DMS79 (cell line): ENCODE results near the gene MBTPS1.
A peak's percentile ranks its signal among the peaks of the same experiment; 100 is the strongest.

ENCODE experiments used
- DNase-seq: peaks from one replicate; lab custom pipeline; 2025; lab: John Stamatoyannopoulos, UW

The MBTPS1 gene

DNA sequence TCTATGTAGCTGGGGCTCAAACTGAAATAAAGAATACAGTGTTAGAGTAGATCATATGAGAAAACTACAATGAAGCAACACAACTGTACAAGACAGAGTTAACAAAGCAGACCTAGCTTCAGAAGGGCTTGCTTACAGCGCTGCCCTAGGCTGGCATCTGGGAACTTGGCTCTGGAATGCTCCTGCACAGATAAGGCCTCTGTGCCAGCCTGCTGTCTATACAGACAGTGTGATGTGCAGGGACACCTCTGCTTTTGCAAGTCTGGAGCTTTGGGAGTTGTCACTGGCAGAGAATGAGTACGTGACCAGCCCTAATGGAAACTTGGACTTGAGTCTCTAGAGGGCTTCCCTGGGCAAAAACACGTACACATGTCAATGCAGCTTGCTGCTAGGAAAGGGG lies 42.0 kb downstream of the MBTPS1 start:
- DNase-seq, result no peak

DNA sequence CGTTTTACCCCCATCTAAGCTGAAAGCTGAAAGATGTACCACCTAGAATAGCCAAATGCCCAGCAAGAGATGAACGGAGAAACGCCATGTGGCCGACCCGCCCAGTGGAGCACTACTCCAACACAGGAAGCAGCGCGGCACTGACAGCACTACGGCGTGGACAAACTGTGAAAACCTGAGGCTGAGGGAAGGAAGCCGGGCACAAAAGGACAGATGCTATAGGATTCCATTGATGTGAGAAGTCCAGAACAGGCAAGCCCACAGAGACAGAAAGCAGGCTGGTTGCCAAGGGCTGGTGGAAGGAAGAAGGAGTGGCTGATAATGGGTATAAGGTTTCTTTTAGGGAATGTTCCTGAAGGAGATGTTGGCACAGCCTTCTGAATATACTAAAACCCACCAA lies 44.7 kb downstream of the MBTPS1 start:
- DNase-seq, result no peak

DNA sequence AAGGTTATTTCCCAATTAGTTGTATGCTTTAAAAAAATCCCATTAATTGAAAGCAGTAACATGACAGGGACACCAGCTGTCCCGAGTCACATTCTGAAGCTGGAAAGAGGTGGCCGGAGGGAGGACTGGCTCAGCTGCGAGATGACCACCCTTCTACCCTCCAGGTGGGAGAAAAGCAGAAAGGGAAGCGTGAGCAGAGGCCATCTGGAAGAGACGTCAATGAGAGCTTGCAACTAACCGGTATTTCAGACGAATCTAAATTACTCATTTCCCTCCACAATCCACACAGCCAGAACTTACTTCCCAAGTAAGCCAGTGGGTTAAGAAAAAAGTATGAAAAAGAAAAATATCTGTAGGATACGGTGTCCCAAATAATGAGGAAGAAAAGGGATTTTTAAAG lies 45.6 kb downstream of the MBTPS1 start:
- DNase-seq, result no peak

DNA sequence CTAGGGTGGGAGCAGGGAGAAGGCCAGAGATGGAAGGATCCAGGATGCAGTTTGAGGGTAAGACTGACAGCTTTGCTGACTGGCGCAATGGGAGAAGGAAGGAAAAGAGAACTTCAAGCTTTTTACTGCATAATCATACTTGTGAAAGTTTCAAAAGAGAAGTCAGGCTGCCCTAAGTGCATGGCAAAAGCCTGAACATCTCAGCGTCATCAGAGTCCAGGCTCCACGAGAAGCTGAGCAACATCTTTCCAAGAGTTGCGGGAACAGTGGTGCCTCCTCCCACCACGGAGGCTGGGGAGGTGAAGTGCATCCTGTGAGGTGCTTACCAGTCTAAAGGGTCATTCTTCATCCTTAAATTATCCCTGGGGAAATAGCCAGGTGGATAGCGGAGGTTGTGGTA lies 47.2 kb downstream of the MBTPS1 start:
- DNase-seq, result no peak

DNA sequence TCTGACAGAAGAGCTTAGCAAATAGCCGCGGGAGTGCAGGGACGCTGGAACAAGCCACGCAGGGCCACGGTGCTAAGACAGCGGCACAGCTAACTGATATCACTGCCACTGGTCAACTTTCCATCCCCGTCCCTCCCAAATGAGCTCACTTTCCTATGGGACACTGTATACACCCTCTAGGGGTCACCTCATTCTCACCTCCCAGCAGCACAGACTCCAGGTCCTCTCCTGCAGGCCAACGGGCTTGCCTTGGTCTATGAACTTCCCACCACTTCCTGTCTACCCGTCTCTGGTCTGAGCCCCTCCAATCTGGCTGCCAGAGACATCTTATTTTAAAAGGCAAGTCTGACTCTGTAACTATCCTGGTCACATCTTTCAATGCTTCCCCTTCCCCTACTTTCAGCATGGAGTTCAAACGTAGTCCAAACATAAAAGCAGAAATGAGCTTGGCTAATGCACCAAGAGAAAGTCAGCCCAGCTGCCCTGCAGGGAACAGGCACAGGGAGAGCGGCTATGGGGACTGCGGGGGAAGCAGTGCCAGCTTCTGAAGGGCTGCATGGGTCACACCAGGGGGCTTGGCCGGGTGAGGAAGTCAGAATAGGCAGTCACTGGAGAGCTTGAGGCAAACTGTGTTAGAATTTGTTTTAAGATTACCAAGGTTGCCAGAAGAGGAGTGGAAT lies 47.8 kb downstream of the MBTPS1 start:
- no peak for DNase-seq

DNA sequence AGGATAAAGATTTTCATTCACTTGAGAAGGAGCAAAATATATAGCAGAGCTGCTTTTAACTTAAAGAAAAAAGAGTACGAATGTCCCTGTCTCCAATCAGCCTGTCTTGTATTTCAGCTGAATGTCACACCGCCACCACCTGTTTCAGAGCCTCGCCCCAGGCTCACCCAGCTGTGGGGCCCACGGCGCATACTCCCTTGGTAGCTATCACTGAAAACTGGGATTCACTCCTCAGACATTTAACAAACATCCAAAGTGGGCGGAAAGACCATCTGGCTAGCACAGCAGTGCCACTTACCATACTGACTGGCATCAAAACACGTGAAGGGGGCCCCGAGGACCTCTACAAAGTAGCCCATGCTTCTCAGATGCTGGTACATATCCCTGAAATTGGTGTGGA lies 48.7 kb downstream of the MBTPS1 start:
- no peak for DNase-seq

DNA sequence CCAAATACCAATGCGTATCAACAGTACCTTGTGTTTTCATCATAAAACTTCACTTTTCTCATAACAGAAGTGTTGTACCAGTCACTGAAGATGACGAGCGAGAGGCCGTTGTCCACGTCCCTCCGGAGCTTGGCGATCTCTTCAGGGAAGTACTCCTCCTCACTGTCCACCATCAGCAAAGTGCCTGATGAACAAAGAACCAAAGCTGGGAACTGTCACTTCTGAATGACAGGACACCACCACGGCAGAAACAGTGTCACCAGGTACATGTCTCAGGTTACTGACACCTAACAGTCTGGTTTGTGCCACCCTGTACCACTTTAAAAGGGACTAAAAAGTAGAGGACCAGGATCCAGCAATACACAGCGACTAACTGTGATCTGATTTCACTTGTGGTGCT lies 49.1 kb downstream of the MBTPS1 start:
- no peak for DNase-seq

DNA sequence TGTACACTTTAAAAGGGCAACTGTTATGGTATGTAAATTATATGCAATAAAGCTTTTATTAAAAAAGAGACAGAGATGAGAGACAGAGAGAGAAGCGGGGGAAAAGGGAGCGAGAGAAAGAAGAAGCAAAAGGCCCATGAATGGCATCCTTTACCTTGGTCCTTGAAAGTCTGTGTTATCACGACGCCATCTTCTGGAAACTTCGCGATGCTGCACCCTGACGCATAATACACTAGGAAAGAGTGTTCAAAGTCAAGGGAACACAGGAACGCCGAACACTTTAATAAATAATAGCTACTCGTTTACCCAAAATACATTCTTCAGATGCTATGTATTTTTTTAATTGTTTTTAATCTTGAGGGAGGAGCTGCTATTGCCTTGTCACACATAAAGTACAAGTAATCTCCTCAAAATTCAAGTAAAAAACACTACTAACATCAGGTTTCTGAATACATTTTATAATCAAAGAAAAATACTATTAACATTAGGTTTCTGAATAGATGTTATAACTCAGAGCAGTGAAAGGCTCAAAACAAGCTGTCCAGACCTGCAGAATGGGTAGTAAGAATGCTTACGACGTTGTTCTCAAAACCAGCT lies 51.1 kb downstream of the MBTPS1 start:
- no peak for DNase-seq

DNA sequence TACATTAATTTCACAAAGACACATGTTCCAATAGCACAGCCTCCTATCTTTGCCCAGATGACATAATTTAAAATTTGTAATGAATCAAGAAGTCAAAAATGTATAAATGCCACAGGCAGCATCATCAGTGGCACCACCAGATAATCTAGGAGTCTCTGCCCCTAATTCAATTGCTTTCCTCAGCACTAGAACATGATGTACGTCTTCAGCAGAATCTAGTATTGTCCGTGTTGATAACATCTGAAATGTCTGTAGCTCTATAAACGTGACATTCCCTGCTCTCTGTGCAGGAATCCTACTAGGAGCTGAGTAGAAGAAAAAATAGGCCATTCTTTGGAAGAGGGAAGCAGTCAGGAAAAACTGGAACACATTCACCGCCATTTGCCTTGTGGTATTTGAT lies 52.8 kb downstream of the MBTPS1 start:
- DNase-seq, result no peak

DNA sequence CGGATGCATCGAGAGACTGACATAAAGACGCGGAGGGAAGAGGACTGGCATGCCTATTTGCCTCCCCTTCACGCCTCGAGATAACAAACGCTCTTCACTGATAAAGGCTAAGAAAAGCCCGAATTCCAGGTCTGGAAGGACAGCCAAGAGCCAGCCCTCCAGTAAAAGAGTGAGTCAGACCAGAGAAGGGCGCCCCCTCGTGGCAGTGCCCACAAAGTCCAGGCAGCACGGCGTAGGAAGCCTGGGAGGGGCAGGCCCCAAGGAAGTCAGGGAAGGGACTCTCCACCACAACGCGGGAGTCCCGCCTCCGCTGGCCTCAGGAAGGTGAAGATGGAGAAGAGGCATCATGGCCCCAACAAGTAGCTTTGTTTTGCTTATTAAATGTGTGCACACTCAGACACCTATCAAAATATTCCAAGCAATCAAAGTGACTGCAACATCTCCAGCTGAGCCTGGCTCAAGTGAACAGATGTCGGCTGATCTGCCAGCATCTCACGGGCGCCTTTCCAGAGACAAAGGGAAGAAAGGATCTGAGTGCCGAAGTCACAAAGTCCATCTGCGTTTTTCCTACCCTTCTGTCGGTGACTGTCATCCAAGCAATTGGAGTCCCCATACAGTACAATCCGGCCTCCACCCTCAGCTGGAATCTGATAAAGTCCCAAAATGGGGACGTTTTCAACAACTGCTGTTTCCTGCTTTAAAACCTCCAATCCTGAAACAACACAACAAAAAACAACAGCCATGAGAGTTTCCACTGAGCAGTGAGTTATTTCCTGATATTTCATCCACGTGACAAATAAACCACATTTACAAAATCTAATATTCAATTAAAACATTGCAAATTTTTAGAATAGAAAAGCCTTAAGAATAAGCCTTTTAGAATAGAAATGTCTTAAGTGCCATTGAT lies 53.8 kb downstream of the MBTPS1 start:
- peak; percentile 7 for DNase-seq

DNA sequence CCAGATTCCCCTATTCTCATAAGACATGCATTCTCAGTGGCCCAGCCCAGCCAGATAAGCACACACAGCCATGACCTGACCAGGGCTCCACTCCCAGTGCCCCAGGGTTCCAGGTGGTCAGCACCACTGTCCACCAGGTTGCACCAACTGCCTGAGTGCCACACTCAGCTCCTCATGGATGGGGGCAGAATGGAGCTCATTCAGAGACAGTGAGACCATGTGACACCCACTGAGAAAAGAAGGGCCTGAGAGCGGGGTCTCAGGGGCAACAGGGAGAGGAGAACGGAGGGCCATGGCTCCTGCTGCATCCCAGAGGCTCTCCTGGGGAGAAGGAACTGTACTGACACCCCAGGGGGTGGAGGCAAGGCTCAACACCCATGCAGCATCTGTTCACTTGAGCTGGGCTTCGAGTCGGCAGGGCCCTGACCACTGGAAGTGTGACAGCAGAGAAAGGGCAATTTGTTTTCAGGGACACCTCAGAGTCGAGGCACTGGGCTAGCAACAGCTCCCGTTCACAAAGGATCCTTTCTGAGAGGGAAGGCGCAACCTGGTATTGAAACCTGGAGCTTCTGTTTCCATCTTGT lies 55.4 kb downstream of the MBTPS1 start:
- no peak for DNase-seq

DNA sequence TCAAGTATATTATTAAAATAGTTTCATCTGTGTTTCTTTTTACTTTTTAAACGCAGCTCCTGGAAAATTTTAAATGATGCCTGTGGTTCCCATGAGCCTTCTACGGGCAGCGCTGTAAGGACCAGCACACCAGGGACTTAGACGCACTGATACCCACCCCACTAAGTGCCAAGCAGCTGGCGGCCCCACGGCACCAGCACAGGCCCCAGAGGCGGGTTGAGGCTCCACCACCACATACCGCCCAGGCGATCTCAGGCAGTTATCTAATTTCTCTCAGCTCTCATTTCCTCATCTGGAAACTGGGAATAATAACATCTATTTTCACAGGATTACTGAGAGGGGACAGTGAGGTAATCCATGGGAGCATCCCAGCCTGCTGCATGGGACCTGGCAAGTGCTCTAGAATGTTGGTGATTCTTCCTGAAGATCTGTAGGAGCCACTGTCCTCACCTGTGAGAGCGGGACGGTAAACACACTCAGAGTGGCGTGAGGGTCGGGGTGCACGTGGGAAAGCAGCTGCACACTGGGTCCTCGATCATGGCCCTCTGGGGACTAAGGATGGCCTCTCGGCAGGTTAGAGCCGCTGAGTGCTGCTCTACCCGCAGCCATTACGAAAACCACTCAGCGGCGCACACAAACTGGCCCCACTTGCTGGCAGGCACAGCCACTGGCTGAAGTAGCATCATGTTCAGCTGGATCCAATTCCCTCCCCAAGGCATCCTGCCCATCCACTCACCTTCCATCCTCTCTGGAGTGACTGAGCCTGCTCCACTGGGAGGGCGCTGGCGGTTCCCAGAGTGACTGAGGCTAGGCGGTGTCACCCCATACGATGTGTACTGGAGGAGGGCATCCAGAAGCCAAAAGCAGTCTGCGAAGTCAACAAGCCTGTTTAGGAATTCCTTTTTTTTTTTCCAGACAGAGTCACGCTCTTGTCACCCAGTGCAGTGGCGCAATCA lies 56.5 kb downstream of the MBTPS1 start:
- no peak for DNase-seq

DNA sequence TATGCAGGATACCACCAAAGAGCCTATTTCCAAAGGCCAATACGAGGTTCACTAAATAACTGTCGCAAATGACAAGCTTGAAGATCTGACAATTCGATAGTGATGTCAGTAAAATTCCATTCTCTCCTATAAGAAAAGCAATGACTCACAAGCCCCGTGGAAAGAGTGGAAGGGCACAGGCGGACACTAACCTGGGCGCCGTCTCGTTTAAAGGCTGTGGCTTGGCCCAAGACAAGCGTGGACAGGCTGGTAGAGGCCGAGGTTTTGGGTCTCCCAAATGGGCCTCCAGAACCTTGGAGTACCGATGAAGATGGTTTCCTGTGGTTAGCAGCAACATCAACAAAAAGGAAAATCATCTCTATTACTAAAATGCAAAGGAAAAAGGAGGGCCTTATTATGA lies 57.6 kb downstream of the MBTPS1 start:
- DNase-seq, result no peak

DNA sequence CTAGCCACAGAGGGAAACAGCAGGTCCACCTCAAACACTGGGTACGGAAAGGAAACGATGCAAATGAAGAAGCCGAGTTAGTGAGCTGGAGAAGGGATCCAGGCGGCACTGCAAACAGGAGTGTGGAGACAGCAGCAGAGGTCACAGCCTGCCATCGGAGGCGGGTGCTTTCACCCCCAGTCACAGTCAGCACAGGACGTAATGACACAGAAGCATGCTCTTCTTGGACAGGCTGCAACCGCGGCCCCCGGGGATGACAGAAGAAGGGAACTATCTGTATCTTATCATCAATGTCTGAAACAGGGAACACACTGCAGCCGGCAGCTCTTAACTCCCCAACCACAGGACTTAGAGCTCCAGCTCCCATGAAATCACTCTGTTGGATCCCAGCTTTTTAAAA lies 58.1 kb downstream of the MBTPS1 start:
- DNase-seq, result no peak

DNA sequence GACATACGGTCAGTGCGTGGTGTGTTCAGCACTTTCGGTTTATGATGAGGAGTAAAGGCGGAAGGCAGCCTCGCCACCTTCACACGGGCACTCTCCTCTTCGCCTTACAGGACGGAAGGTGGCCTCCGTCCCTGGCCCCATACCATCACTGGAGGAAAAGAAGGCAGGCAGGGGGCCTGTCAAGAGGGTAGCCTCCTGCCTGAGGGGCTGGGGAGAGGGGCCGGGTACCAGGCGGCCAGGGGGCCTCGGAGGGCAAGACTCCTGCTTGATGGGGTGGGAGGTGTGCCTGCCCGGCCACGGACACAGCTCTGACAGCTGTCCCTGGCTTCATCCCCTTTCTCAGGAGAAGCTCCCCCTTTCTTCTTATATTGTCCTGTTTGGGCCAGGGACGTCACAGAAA lies 58.5 kb downstream of the MBTPS1 start:
- DNase-seq, result no peak

DNA sequence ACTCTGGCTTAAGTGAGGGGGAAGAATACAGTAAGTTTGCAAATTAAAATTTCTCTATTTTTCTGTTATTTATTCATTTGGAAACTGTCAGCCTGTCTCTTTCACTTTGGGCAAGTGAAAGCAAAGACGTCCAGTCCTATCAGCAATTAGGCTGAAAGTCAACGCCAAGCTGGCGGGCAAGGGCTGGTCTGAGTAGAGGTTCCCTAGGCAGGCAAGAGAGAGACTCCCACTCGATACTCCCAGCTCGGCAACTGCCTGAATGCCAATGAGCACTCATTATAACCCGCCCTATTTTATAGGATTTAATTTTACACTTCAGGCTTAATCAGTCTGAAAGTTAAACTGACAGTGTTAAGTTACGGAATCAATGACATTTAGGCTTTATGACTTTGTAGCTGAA lies 59.8 kb downstream of the MBTPS1 start:
- DNase-seq, result no peak

DNA sequence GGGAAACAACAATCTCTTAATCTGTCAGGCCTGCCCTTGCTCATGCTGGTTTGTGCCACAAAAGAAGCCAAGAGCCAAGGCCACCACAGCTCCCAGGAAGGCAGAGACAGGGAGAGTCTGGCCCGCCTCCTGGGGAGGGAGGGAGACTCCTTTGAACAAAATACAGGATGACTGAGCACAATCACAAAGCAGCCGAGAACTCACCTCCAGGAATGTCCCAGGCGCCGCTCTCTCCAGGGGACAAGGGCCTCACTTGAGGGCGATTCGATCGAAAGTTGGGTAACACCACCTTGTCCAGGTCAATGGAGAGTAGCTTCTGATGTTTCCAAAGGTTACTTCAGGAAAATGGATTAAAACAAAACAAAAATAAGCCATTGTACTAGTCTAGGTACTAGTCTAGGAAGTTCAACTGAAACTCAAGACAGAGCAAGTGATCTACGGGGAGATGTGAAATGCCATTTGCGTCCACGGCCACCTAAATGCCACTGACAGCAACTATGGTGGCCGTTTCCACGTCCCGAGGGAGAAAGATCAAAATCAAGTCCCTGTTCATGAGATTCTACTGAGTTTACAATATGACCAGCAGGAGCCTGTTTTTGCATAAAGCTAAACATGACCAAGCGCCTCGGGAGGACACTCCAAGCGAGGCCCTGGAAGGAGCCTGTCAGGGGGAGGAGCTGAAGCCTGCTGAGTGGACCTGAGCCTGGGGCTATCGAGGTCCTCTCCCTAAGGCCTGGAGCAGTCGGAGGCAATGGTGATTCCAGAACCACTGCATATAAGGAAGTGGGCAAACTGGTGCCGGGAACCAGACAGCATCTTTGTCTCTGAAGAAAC lies 60.7 kb downstream of the MBTPS1 start:
- DNase-seq, result no peak

DNA sequence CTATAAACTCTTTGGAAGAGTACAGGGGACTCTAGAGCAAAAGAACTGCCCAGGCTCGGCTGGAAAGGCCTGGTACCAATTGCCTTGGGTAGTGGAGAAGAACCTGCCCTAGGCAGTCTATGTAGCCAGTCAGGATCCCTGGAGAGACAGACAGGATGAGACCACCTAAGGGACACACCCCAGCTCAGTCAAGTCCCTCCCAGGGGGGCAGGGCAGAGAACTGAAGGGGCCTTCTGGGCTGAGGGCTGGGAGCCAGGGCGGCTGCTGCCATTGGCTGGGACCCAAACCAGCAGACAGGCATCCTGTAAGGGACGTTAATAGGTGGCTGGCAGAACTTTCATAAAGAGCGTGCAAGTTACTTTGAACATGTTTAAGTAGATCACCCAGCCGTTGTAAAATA lies 61.4 kb downstream of the MBTPS1 start:
- no peak for DNase-seq

DNA sequence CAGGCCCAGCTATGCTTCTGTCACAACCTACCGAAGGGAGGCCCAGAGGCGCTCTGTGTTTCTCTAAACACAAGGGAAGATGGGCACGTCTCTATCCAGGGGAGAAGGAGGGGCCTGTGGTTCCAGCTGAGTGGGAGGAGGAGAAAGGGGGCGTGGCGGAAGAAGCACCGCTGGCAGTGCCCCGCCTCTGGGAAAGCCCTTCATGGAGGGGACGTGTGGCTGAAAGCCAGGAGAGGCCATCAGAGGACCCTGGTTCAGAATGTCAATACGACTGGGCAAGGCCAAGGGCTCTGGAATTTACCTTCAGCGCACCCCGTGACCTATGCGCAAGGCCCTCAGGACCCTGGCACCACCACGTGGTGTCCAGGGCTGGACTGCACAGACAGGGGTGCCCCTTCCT lies 61.8 kb downstream of the MBTPS1 start:
- DNase-seq, result no peak

DNA sequence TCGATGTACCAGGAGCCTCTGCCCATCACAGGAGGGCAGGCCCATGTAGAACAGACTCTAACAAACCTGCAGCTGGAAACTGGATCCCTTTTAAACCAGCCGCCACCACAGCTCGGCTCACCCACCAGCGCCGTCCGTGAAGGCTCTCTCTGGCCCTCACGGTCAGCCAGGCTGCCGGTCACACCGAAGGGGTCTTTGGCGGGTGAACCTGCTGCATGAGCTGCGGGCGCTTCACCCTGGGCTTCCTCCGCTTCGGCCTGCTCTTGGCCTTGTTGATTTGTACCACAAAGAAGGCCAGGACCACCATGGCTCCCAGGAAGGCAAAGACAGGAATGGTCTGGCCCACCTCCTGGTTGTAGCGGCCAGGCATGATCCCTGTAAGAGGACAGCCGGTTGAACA lies 62.5 kb downstream of the MBTPS1 start:
- DNase-seq, result no peak

DNA sequence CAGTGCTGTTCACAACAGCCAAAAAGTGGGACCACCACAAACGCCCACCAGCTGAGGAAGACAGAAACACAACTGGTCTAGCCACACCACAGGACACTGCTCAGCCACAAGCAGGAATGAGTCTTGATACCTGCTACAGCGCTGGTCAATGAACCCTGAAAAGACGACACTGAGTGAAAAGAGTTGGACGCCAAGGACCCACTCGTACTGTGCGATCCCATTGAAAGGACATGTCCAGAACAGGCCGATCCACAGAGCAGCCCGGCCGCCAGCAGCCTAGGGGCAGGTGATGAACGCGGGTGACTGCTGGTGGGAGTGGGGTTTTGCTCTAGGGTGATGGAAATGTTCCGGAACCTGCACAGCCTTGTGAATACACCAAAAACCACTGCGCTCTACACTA lies 63.5 kb downstream of the MBTPS1 start:
- no peak for DNase-seq
